KOPT-K1 (cell line): Measurements from ENCODE around the gene TSPEAR.
"Not testable (repeated sequence)": the region's sequence is repeated elsewhere in the genome, so short reads cannot be mapped to it uniquely, and the experiment has no call there.

Source experiments
- H3K27ac ChIP-seq: fragments of 200-600 bp; sonication (generic); 2 replicates; pipeline ENCODE4 v1.5.1; 2016; ENCODE audit warnings: antibody characterized with exemption, mild to moderate bottlenecking, low read depth, low read length; ENCODE audit not compliant: poor library complexity, severe bottlenecking
- H3K36me3 ChIP-seq: fragments of 200-600 bp; sonication (generic); 2 replicates; pipeline ENCODE4 v1.5.1; 2017; ENCODE audit warnings: antibody characterized with exemption, mild to moderate bottlenecking, low read length, moderate library complexity; ENCODE audit not compliant: insufficient read depth
- H3K9me3 ChIP-seq: fragments of 200-600 bp; sonication (generic); 2 replicates; pipeline ENCODE4 v1.5.1; 2017; ENCODE audit warnings: antibody characterized with exemption, low read length, mild to moderate bottlenecking; ENCODE audit not compliant: insufficient read depth, poor library complexity, severe bottlenecking

TSPEAR gene

DNA sequence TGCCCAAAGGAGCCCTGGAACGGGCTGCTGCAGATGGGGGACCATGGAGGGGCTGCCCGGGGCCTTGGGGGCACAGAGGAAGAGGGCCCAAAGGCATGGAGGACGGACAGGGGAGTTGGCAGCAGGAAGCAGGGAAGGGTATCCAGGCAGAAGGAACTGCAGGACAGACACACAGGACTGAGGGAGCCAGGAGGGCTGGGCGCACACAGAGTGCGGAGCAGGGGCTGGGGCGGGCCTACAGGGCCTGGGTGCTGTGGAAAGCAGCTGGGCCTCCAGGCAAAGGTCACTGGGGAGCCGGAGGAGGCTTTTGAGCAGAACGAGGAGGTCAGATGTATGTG lies 199.5 kb downstream of the TSPEAR start:
- no peak overlapping the region for H3K27ac ChIP-seq
- H3K9me3 ChIP-seq = no peaks in the 10 kb centered on the region
- H3K36me3 ChIP-seq = no peaks in the 10 kb centered on the region

DNA sequence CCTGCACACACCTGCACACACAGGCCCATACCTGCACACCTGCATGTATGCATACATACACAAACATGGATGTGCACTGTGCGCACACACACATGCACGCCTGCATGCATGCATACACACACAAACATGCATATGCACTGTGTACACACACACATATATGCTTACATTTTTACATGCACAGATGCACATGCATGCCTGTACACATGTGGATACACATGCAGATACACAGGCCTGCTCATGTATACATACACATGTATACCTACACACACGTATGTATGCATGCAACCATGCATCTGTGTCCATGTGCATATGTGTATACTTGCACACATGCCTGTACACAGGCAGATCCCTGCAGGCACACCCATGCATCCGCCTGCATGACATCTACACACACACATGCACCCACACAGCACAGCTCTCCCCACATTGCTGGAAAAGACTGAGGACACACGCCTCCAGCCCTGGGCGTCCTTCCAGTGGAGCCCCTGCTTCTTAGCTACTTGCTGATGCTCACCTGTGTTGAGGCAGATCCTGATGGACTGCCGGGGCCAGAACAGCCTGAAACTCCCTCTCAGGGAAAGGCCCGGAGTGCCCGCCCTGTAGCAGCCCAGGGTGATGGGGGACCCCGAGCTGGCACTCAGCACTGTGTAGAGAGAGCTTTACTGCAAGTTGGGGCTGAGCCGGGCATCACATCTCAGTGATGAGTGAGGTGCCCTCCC lies 200.0 kb downstream of the TSPEAR start:
- Histone ChIP-seq H3K36me3 (no peaks in the 10 kb centered on the region), H3K9me3 (no peaks in the 10 kb centered on the region), H3K27ac (no peak overlapping the region)

GRCh38 chr21:44510508-44511218 lies 200.7 kb downstream of the TSPEAR start:
- H3K36me3 ChIP-seq = no peaks in the 10 kb centered on the region
- no peaks in the 10 kb centered on the region for H3K9me3 ChIP-seq
- no peak overlapping the region for H3K27ac ChIP-seq

GRCh38 chr21:44510109-44510507 lies 201.3 kb downstream of the TSPEAR start:
- Histone ChIP-seq H3K27ac (no peak overlapping the region), H3K9me3 (no peaks in the 10 kb centered on the region), H3K36me3 (no peaks in the 10 kb centered on the region)

DNA sequence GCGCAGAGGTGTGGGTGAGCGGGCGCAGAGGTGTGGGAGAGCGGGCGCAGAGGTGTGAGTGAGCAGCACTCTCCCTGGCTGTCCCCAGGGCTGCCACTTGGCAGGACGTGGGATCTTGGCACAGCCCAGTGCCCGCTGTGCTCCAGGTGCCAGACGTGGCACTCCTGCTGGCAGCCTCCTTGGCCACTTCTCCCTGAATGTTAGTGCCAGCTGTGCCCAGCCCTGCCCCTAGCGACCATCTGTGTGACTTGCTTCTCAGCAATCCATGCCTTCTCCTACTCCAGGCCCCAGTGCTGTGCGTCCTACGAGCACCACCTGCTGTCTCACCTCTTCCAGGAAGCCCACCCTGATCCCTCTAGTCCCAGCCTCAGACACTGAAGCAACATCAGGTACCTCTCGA lies 201.8 kb downstream of the TSPEAR start:
- Histone ChIP-seq H3K27ac (no peak overlapping the region), H3K36me3 (no peaks in the 10 kb centered on the region), H3K9me3 (no peaks in the 10 kb centered on the region)

DNA sequence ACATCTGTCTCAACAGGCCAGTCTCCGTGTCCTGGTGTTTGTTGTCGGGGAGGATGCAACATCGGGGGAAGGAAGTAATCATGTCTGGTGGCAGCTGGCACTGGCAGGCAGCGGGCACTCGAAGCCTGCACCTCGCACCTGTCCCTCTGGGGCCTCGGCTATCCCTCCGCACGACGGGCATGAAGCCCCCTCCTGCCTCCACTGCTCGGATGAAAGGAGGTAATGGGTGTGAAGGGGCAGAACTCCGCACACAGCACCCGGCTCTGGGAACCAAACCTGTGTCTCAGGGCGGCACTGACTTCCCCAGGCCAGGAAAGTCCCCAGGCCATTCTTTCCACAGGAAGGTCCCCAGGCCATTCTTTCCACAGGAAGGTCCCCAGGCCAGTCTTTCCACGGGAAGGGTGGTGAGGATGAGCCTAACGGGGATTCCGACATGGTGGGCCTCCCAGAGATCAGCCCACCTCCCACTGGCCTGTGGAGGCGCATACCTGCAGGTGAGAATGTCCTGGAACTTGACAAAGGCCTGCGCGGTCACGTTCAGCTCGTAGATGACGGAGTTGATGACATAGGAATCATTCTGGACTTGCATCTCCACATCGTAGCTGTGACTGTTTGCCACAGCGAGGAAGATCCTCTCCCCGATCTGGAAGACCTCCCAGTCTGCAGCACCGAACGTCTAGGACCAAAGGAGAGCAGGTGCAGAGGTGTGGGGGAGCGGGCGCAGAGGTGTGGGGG lies 202.5 kb downstream of the TSPEAR start:
- Histone ChIP-seq H3K9me3 (no peaks in the 10 kb centered on the region), H3K27ac (no peak overlapping the region), H3K36me3 (no peaks in the 10 kb centered on the region)

DNA sequence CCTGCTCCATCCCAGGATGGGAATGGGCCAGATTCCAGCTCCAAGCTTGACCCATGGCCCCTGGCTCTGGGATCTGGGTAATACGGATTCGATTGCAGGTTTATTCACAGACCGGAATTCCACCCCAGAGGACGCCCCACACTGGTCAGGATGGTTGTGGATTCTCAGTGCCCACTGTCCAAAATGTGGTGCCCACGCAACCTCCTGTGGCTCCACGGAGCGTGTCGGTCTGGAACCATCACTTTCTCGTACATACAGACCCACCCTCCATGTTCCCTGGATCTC lies 203.0 kb downstream of the TSPEAR start:
- no peak overlapping the region for H3K27ac ChIP-seq
- H3K36me3 ChIP-seq = no peaks in the 10 kb centered on the region
- no peaks in the 10 kb centered on the region for H3K9me3 ChIP-seq

- H3K27ac ChIP-seq = no peak overlapping the region
- H3K9me3 ChIP-seq = no peaks in the 10 kb centered on the region
- H3K36me3 ChIP-seq = no peaks in the 10 kb centered on the region
Measured at GRCh38 chr21:44507673-44508425, 203.5 kb downstream of the TSPEAR start.

DNA sequence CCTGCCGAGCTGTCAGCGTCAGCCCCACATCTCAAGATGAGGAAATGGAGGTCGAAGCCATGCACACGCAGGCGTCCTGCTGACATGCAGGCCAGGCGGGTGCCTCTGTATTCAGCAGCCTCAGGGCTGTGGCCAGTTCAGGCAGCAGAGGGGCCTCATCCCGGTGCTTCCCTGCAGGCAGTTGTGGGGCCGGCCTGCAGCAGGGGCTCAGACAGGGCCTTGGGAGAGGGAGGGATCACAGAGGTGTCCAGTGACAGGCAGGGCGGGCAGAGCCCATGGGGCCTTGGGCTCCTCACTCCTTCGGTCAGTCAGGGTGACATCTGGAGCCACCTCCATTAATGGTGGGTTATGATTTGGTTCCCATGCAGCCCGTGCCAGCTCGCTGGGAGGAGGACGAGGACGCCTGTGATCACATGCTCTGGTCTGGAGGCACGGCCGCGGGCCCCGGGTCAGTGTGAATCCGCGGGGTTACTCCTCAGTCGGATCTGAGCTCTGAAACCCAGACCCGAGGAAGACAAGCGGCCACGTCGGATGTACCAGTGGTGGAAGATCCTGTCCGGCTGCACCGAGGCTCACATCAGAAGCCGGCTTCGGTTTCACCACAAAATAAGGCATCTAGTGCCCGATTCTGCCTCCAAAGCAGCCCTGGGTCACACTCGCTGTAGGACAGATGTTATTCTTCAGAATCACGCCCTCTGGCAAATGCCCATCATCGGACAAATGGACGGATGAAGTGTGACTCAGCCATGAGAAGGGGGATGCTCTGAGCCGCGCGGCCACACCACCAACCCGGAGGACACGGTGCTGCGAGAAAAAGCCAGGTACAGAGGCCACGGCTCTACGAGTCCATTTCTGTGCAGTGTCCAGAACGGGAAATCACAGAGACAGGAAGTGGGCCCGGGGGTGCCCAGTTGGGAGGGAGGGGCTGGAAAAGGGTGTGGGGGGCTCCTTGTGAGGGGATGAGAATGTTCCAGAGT lies 204.8 kb downstream of the TSPEAR start:
- H3K36me3 ChIP-seq = no peaks in the 10 kb centered on the region

GRCh38 chr21:44505673-44506278 lies 205.6 kb downstream of the TSPEAR start:
- H3K9me3 ChIP-seq = no peaks in the 10 kb centered on the region
- H3K27ac ChIP-seq = no peak overlapping the region
- no peaks in the 10 kb centered on the region for H3K36me3 ChIP-seq

More for the DNA sequence above, 204.8 kb downstream of the TSPEAR start:
- no peak overlapping the region for H3K27ac ChIP-seq
- H3K9me3 ChIP-seq = no peaks in the 10 kb centered on the region

- Histone ChIP-seq H3K9me3 (no peaks in the 10 kb centered on the region), H3K36me3 (no peaks in the 10 kb centered on the region), H3K27ac (no peak overlapping the region)
Measured at GRCh38 chr21:44503901-44504399, 207.4 kb downstream of the TSPEAR start.

GRCh38 chr21:44503006-44503889 lies 208.1 kb downstream of the TSPEAR start:
- H3K9me3 ChIP-seq, H3K27ac ChIP-seq, H3K36me3 ChIP-seq: not testable (repeated sequence)
